ENCODE measurements around the gene RPS19BP1. TPM values are rescaled to one million over a fixed set of nuclear protein-coding genes. Genes with fewer than 3 reads are reported as not detected.

The RPS19BP1 gene
- total and polyA plus RNA-seq, 2 of the 8 experiments (the other 6 are each of a cell fraction or from before 2014, with no cell fraction given): 77.9 to 97.9 TPM

DNA sequence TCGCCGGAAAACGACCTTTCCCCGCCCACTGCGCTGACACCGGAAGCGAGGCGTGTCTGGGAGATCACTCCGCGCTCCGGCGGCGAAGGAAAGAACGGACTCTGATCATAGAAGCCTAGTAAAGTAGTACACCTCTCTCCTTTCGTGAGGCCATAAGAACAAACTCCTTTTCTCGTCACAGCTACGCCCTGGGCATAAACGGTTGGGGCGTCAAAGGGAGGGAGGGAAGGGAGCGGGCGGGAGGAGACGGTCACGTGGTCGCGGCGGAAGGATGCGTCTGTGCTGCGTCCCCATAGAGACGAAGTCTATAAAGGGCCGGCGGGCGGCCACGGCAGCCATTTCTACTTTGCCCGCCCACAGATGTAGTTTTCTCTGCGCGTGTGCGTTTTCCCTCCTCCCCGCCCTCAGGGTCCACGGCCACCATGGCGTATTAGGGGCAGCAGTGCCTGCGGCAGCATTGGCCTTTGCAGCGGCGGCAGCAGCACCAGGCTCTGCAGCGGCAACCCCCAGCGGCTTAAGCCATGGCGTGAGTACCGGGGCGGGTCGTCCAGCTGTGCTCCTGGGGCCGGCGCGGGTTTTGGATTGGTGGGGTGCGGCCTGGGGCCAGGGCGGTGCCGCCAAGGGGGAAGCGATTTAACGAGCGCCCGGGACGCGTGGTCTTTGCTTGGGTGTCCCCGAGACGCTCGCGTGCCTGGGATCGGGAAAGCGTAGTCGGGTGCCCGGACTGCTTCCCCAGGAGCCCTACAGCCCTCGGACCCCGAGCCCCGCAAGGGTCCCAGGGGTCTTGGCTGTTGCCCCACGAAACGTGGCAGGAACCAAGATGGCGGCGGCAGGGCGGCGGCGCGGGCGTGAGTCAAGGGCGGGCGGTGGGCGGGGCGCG, 12.1 kb downstream of the RPS19BP1 start, which contains the start of gene ATF4 (continued):
- TF ChIP-seq NANOG (IDR thresholded peaks at IDR 0.05; ENCODE audit: insufficient read depth, low read depth, low read length, poor library complexity, severe bottlenecking) (no peak), BACH1 (IDR thresholded peaks at IDR 0.05; ENCODE audit: low read length) (no peak; the same call in 1 of the 2 replicates), SP2 (IDR thresholded peaks at IDR 0.05; ENCODE audit: low read length) (0 out of 2 replicates have a peak, but pooled peaks have one; percentile 3), GTF2F1 (IDR thresholded peaks at IDR 0.05; ENCODE audit: borderline replicate concordance, low read depth, low read length) (peak; percentile 98), BRCA1 (IDR thresholded peaks at IDR 0.05; ENCODE audit: low read depth, low read length) (no peak), RBBP5 (IDR thresholded peaks at IDR 0.05; ENCODE audit: borderline replicate concordance, low read depth, low read length) (no peak; the same call in 1 of the 2 replicates), ASH2L (IDR thresholded peaks at IDR 0.05; ENCODE audit: low read length) (peak; percentile 84)
